GM12865 (cell line): ENCODE measurements around the gene WDR86.

Source experiments
- DNase-seq: peaks from one replicate; pipeline ENCODE4 v3.0.0; 2010; ENCODE audit warnings: low read depth
- H3K4me3 ChIP-seq: 2 replicates; pipeline ENCODE4 v1.5.1; 2011; ENCODE audit warnings: mild to moderate bottlenecking, low read depth, low read length, control low read depth
- CTCF ChIP-seq: IDR thresholded peaks from 2 replicates; pipeline ENCODE4 v1.5.1; 2011; ENCODE audit warnings: low read length, control low read depth, low read depth, inconsistent platforms; ENCODE audit not compliant: insufficient read depth; ENCODE audit errors: missing control alignments

The WDR86 gene

GRCh38 chr7:151454305-151454704 is 44.5 kb upstream of the WDR86 start:
- no peak for DNase-seq
- H3K4me3 ChIP-seq = no peak overlapping the region
- TF ChIP-seq CTCF = no peak

- no peak for TF ChIP-seq CTCF
- no peak for DNase-seq
- no peak overlapping the region for H3K4me3 ChIP-seq
Measured at GRCh38 chr7:151453326-151453791, 43.5 kb upstream of the WDR86 start.

GRCh38 chr7:151452680-151453325 is 43.0 kb upstream of the WDR86 start:
- DNase-seq = no peak
- H3K4me3 ChIP-seq = no peak overlapping the region
- no peak for TF ChIP-seq CTCF

- no peak for DNase-seq
- no peak for TF ChIP-seq CTCF
Measured at GRCh38 chr7:151451626-151452571, 42.1 kb upstream of the WDR86 start.

GRCh38 chr7:151451156-151451555 is 41.3 kb upstream of the WDR86 start:
- no peak overlapping the region for H3K4me3 ChIP-seq
- no peak for TF ChIP-seq CTCF
- DNase-seq = no peak

More at GRCh38 chr7:151451626-151452571, 42.1 kb upstream of the WDR86 start:
- no peak overlapping the region for H3K4me3 ChIP-seq

- TF ChIP-seq CTCF = no peak
- no peak overlapping the region for H3K4me3 ChIP-seq
- no peak for DNase-seq
Measured at GRCh38 chr7:151449990-151450389, 40.2 kb upstream of the WDR86 start.
